Thoracic aorta (tissue), 2 donors: ENCODE measurements around the gene LDAH. TPM values are rescaled to one million over a fixed set of nuclear protein-coding genes. Genes with fewer than 3 reads are reported as not detected.
A peak's percentile ranks its signal among the peaks of the same experiment; 100 is the strongest.

Source experiments
- ATAC-seq: fragments of 150-250 bp; one replicate; pipeline ENCODE4 v1.8.0; 2017; ENCODE audit warnings: low read depth; ENCODE audit not compliant: insufficient number of reproducible peaks, low FRiP score
- DNase-seq: peaks from one replicate; pipeline ENCODE4 v3.0.0-alpha.2; 2020; ENCODE audit warnings: low spot score
- H3K27ac ChIP-seq, 2 donors: fragments of 200-600 bp; sonication (generic); 1 replicate in 1 of 2; 2 replicates in 1 of 2; pipeline ENCODE4 v1.5.1; 2016; ENCODE audit warnings: mild to moderate bottlenecking in 2 of 2, moderate library complexity in 2 of 2
- H3K27me3 ChIP-seq: fragments of 200-600 bp; sonication (generic); replicated peaks from 2 replicates; pipeline ENCODE4 v1.6.0; 2016; ENCODE audit warnings: mild to moderate bottlenecking; ENCODE audit not compliant: insufficient read depth
- H3K36me3 ChIP-seq: fragments of 200-600 bp; sonication (generic); one replicate; pipeline ENCODE4 v1.5.1; 2016
- H3K4me1 ChIP-seq, 2 donors: fragments of 200-600 bp; sonication (generic); 1 replicate in 1 of 2; 2 replicates in 1 of 2; pipeline versions ENCODE4 v1.5.1 to v1.6.0; 2016; ENCODE audit warnings: low read depth in 2 of 2, mild to moderate bottlenecking in 1 of 2; ENCODE audit not compliant: control insufficient read depth in 1 of 2
- H3K4me3 ChIP-seq: fragments of 200-600 bp; sonication (generic); 2 replicates; pipeline ENCODE4 v1.5.1; 2016; ENCODE audit warnings: mild to moderate bottlenecking
- H3K9me3 ChIP-seq: fragments of 200-600 bp; sonication (generic); 2 replicates; pipeline ENCODE4 v1.5.1; 2016
- CTCF ChIP-seq: fragments of 200-600 bp; sonication (generic); IDR thresholded peaks from one replicate; pipeline ENCODE4 v1.5.1; 2019; ENCODE audit warnings: antibody characterized with exemption
- total RNA-seq, 2 donors: library from RNA; depleted of rRNA; stranded (reverse); fragments of >200 nt; gene quantifications; one replicate each; pipeline versions ENCODE4 v1.1.0 to v1.2.3, GENCODE V29; 2016

LDAH gene
- total RNA-seq, 2 donors from 2014 or later = 14.5 to 19.8 TPM

- Histone ChIP-seq H3K4me3 (no peak overlapping the region), H3K27ac (peak overlapping the region; percentile 15 to 16), H3K9me3 (no peaks in the 10 kb centered on the region), H3K27me3 (no peaks in the 10 kb centered on the region), H3K36me3 (peaks cover 23% of the 10 kb centered on the region), H3K4me1 (peaks cover 30 to 59% of the 10 kb centered on the region in 2 donors)
- TF ChIP-seq CTCF = no peak
- ATAC-seq (no peak), DNase-seq (no peak)
These were observed 177.1 kb downstream of the LDAH start for GRCh38 chr2:20645761-20646160.

GRCh38 chr2:20645301-20645701 lies 177.6 kb downstream of the LDAH start:
- H3K9me3 ChIP-seq = no peaks in the 10 kb centered on the region
- peak overlapping the region; percentile 15 to 16 for H3K27ac ChIP-seq
- TF ChIP-seq CTCF = no peak
- DNase-seq (no peak), ATAC-seq (no peak)
- H3K4me3 ChIP-seq = no peak overlapping the region
- H3K36me3 ChIP-seq = peaks cover 26% of the 10 kb centered on the region
- peaks cover 34 to 64% of the 10 kb centered on the region in 2 donors for H3K4me1 ChIP-seq
- no peaks in the 10 kb centered on the region for H3K27me3 ChIP-seq

GRCh38 chr2:20643826-20644225 lies 179.1 kb downstream of the LDAH start:
- TF ChIP-seq CTCF = no peak
- Histone ChIP-seq H3K4me1 (peaks cover 23 to 65% of the 10 kb centered on the region in 2 donors), H3K4me3 (no peak overlapping the region), H3K27me3 (no peaks in the 10 kb centered on the region), H3K27ac (peak overlapping the region in 1 of 2 donors; percentile 99), H3K9me3 (no peaks in the 10 kb centered on the region), H3K36me3 (peaks cover 31% of the 10 kb centered on the region)
- DNase-seq (no peak), ATAC-seq (no peak)

- ATAC-seq (no peak), DNase-seq (no peak)
- Histone ChIP-seq H3K9me3 (no peaks in the 10 kb centered on the region), H3K27me3 (no peaks in the 10 kb centered on the region), H3K36me3 (peaks cover 34% of the 10 kb centered on the region), H3K4me1 (peaks cover 29 to 65% of the 10 kb centered on the region in 2 donors), H3K4me3 (no peak overlapping the region), H3K27ac (peak overlapping the region; percentile 98 to 99)
- TF ChIP-seq CTCF = no peak
These were observed 179.8 kb downstream of the LDAH start for GRCh38 chr2:20643060-20643459.

- Histone ChIP-seq H3K9me3 (no peaks in the 10 kb centered on the region), H3K4me3 (peak overlapping the region; percentile 45), H3K27me3 (no peaks in the 10 kb centered on the region), H3K27ac (peak overlapping the region; percentile 98 to 99), H3K4me1 (peaks cover 33 to 65% of the 10 kb centered on the region in 2 donors), H3K36me3 (peaks cover 37% of the 10 kb centered on the region)
- DNase-seq = no peak
- peak; percentile 41 for ATAC-seq
- peak; percentile 99 for TF ChIP-seq CTCF
These were observed 180.6 kb downstream of the LDAH start for GRCh38 chr2:20642055-20642971.
